H9 (cell line): ENCODE data around the gene PKN1. TPM values are rescaled to one million over a fixed set of nuclear protein-coding genes. Genes with fewer than 3 reads are reported as not detected.

Experiments
- DNase-seq: peaks from one replicate; pipeline ENCODE4 v3.0.0-alpha.2; 2017
- H2AFZ ChIP-seq: one replicate; pipeline ENCODE4 v1.6.1; 2013; ENCODE audit warnings: mild to moderate bottlenecking, low read length, control low read depth, moderate library complexity
- H2AK5ac ChIP-seq: 2 replicates; pipeline ENCODE4 v1.6.1; 2013; ENCODE audit warnings: low read length, control low read depth, mixed read lengths; ENCODE audit not compliant: insufficient read length
- H2BK120ac ChIP-seq: one replicate; pipeline ENCODE4 v1.6.1; 2013; ENCODE audit warnings: low read depth, mild to moderate bottlenecking, low read length, control low read depth, inconsistent platforms; ENCODE audit not compliant: poor library complexity, severe bottlenecking
- H2BK12ac ChIP-seq: 2 replicates; pipeline ENCODE4 v1.6.1; 2013; ENCODE audit warnings: low read length, control low read depth, mixed read lengths, low read depth; ENCODE audit not compliant: insufficient read length
- H2BK15ac ChIP-seq: 2 replicates; pipeline ENCODE4 v1.6.1; 2013; ENCODE audit warnings: low read depth, low read length, control low read depth
- H2BK20ac ChIP-seq: one replicate; pipeline ENCODE4 v1.6.1; 2013; ENCODE audit warnings: low read depth, mild to moderate bottlenecking, low read length, control low read depth, inconsistent platforms; ENCODE audit not compliant: poor library complexity, severe bottlenecking
- H2BK5ac ChIP-seq: 2 replicates; pipeline ENCODE4 v1.6.1; 2013; ENCODE audit warnings: low read length, control low read depth, mixed read lengths; ENCODE audit not compliant: insufficient read length
- H3K14ac ChIP-seq: 2 replicates; pipeline ENCODE4 v1.6.1; 2013; ENCODE audit warnings: low read length, control low read depth; ENCODE audit not compliant: insufficient read depth
- H3K18ac ChIP-seq: 2 replicates; pipeline ENCODE4 v1.6.1; 2013; ENCODE audit warnings: low read depth, mild to moderate bottlenecking, mixed read lengths, low read length, control low read depth; ENCODE audit not compliant: insufficient read length
- H3K23ac ChIP-seq: 2 replicates; pipeline ENCODE4 v1.6.1; 2013; ENCODE audit warnings: low read length, control low read depth, mixed read lengths, low read depth; ENCODE audit not compliant: insufficient read length
- H3K23me2 ChIP-seq: 2 replicates; pipeline ENCODE4 v1.6.1; 2013; ENCODE audit warnings: low read depth, mild to moderate bottlenecking, mixed read lengths, low read length, control low read depth; ENCODE audit not compliant: insufficient read length, poor library complexity, severe bottlenecking
- H3K27ac ChIP-seq: 2 replicates; pipeline ENCODE4 v1.5.1; 2013; ENCODE audit warnings: low read length, control low read depth, mixed read lengths, low read depth; ENCODE audit not compliant: insufficient read length
- H3K27me3 ChIP-seq: 2 replicates; pipeline ENCODE4 v1.6.1; 2013; ENCODE audit warnings: low read length, control low read depth, inconsistent platforms; ENCODE audit not compliant: insufficient read depth
- H3K4ac ChIP-seq: 2 replicates; pipeline ENCODE4 v1.6.1; 2013; ENCODE audit warnings: low read depth, mild to moderate bottlenecking, control low read depth, inconsistent platforms, low read length, moderate library complexity
- H3K4me1 ChIP-seq: 2 replicates; pipeline ENCODE4 v1.6.1; 2013; ENCODE audit warnings: low read length, control low read depth, inconsistent platforms; ENCODE audit not compliant: insufficient read depth
- H3K4me2 ChIP-seq: 2 replicates; pipeline ENCODE4 v1.6.1; 2013; ENCODE audit warnings: low read length, control low read depth, mixed read lengths; ENCODE audit not compliant: insufficient read length, insufficient read depth
- H3K56ac ChIP-seq: 2 replicates; pipeline ENCODE4 v1.6.1; 2013; ENCODE audit warnings: low read depth, mild to moderate bottlenecking, mixed read lengths, low read length, control low read depth; ENCODE audit not compliant: insufficient read length
- H3K79me1 ChIP-seq: 2 replicates; pipeline ENCODE4 v1.6.1; 2013; ENCODE audit warnings: low read depth, mild to moderate bottlenecking, moderate library complexity, low read length, control low read depth, inconsistent platforms; ENCODE audit not compliant: insufficient read depth, poor library complexity, severe bottlenecking
- H3K79me2 ChIP-seq: 2 replicates; pipeline ENCODE4 v1.6.1; 2013; ENCODE audit warnings: low read length, control low read depth, inconsistent platforms; ENCODE audit not compliant: insufficient read depth
- H3K9ac ChIP-seq: 2 replicates; pipeline ENCODE4 v1.6.1; 2013; ENCODE audit warnings: low read length, control low read depth, mixed read lengths; ENCODE audit not compliant: insufficient read length; ENCODE audit errors: extremely low read depth
- H3K9me3 ChIP-seq: one replicate; pipeline ENCODE4 v1.6.1; 2013; ENCODE audit warnings: low read depth, low read length, inconsistent platforms; ENCODE audit not compliant: control insufficient read depth
- H3T11ph ChIP-seq: one replicate; pipeline ENCODE4 v1.6.1; 2013; ENCODE audit warnings: mild to moderate bottlenecking, low read length, control low read depth, inconsistent platforms
- H4K20me1 ChIP-seq: one replicate; pipeline ENCODE4 v1.6.1; 2013; ENCODE audit not compliant: control insufficient read depth, insufficient read length, insufficient read depth
- H4K5ac ChIP-seq: 2 replicates; pipeline ENCODE4 v1.6.1; 2013; ENCODE audit warnings: low read depth, mild to moderate bottlenecking, mixed read lengths, low read length, control low read depth; ENCODE audit not compliant: insufficient read length
- H4K8ac ChIP-seq: replicated peaks from 2 replicates; pipeline ENCODE4 v1.6.1; 2013; ENCODE audit warnings: low read length, control low read depth, mixed read lengths, low read depth; ENCODE audit not compliant: insufficient read length
- H4K91ac ChIP-seq: 2 replicates; pipeline ENCODE4 v1.6.1; 2013; ENCODE audit warnings: low read depth, mild to moderate bottlenecking, moderate library complexity, mixed read lengths, low read length, control low read depth; ENCODE audit not compliant: insufficient read length
- H3K27ac Mint-ChIP-seq, 3 experiments: 2 replicates in 2 of 3; 3 replicates in 1 of 3; pipeline ENCODE4 v1.8.0; 2020 to 2021; ENCODE audit warnings: mixed read lengths in 3 of 3, mild to moderate bottlenecking in 1 of 3, moderate library complexity in 1 of 3
- H3K27me3 Mint-ChIP-seq: 2 replicates; pipeline ENCODE4 v1.8.0; 2021; ENCODE audit warnings: low read depth, mild to moderate bottlenecking, moderate library complexity, mixed read lengths
- H3K36me3 Mint-ChIP-seq, 3 experiments: 2 replicates in 2 of 3; 3 replicates in 1 of 3; pipeline ENCODE4 v1.8.0; 2020 to 2021; ENCODE audit warnings: low read depth in 3 of 3, mixed read lengths in 3 of 3; ENCODE audit not compliant: insufficient read depth in 1 of 3
- H3K4me1 Mint-ChIP-seq, 2 experiments: 2 replicates each; pipeline ENCODE4 v1.8.0; 2020; ENCODE audit warnings: mixed read lengths in 2 of 2
- H3K4me3 Mint-ChIP-seq, 2 experiments: 2 replicates in 1 of 2; 3 replicates in 1 of 2; pipeline ENCODE4 v1.8.0; 2020 to 2021; ENCODE audit warnings: mild to moderate bottlenecking in 2 of 2, mixed read lengths in 2 of 2, moderate library complexity in 1 of 2
- H3K9me3 Mint-ChIP-seq, 2 experiments: 2 replicates in 1 of 2; 3 replicates in 1 of 2; pipeline ENCODE4 v1.8.0; 2020; ENCODE audit warnings: mild to moderate bottlenecking in 2 of 2, mixed read lengths in 2 of 2, moderate library complexity in 1 of 2
- CTCF ChIP-seq: fragments of 200-600 bp; sonication (generic); conservative IDR thresholded peaks from 3 replicates; pipeline ENCODE4 v1.8.0; 2021; ENCODE audit warnings: antibody characterized with exemption, mild to moderate bottlenecking
- WGBS: extraction: QIAGEN DNeasy Blood & Tissue Kit; methylation state at CpG from one replicate; pipeline ENCODE4 v1.1.7; 2013; ENCODE audit warnings: missing lambda C conversion rate, low lambda C conversion rate, mixed read lengths; ENCODE audit not compliant: insufficient read length; ENCODE audit errors: extremely low coverage; 5-methylcytosine and 5-hydroxymethylcytosine counted together
- total RNA-seq: library from RNA; stranded (reverse); gene quantifications from 2 replicates; pipeline ENCODE4 v1.2.1, GENCODE V29; 2021

PKN1 gene
- total RNA-seq, 1 experiment from 2014 or later = 159 TPM

DNA sequence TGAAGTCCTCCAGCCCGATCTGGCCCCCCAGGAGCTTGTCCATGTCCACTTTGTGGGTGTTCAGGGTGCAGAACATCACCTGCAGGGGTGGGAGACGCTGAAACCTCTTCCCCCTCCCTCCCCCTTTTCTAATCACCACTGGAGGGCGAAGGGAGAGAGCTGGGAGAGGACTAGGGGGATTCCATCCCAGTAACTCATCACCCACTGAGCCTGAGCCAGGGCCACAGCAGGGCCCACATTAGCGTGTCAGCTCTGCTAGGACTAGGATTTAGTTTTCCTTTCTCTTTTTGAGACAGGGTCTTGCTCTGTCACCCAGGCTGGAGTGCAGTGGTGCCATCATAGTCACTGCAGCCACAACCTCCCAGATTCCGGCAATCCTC, 47.6 kb downstream of the PKN1 start:
- no peak overlapping the region for H4K91ac ChIP-seq
- Mint-ChIP-seq H3K4me1 (peaks cover 13 to 19% of the 10 kb centered on the region in 2 experiments), H3K27me3 (no peaks in the 10 kb centered on the region), H3K36me3 (peaks cover 10 to 38% (median 23%) of the 10 kb centered on the region in 3 experiments; a peak in 6 of 7 replicates), H3K4me3 (no peak overlapping the region), H3K27ac (no peak overlapping the region), H3K9me3 (no peaks in the 10 kb centered on the region; a peak in 1 of 5 replicates)
- no peak overlapping the region for H2BK15ac ChIP-seq
- no peak overlapping the region for H2BK12ac ChIP-seq
- no peak overlapping the region for H2AK5ac ChIP-seq
- no peak overlapping the region for H2BK120ac ChIP-seq
- no peaks in the 10 kb centered on the region for H3K79me2 ChIP-seq
- H4K5ac ChIP-seq = no peak overlapping the region
- no peak overlapping the region for H3K4ac ChIP-seq
- no peak overlapping the region for H4K8ac ChIP-seq
- H2AFZ ChIP-seq = no peak overlapping the region
- H3K9me3 ChIP-seq = no peaks in the 10 kb centered on the region
- H3K4me2 ChIP-seq = no peak overlapping the region
- H2BK5ac ChIP-seq = no peak overlapping the region
- no peak for DNase-seq
- H3T11ph ChIP-seq = no peak overlapping the region
- WGBS = no CpG with 5 or more reads among the region's 5 CpGs
- no peak for TF ChIP-seq CTCF
- H3K18ac ChIP-seq = no peak overlapping the region
- H3K23ac ChIP-seq = no peak overlapping the region
- H3K14ac ChIP-seq = no peak overlapping the region
- no peaks in the 10 kb centered on the region for H3K23me2 ChIP-seq
- no peaks in the 10 kb centered on the region for H3K79me1 ChIP-seq
- H3K4me1 ChIP-seq = no peaks in the 10 kb centered on the region; the same call in 1 of the 2 replicates
- no peaks in the 10 kb centered on the region for H3K27me3 ChIP-seq
- H2BK20ac ChIP-seq = no peak overlapping the region
- no peaks in the 10 kb centered on the region for H4K20me1 ChIP-seq
- no peak overlapping the region for H3K56ac ChIP-seq
- H3K27ac ChIP-seq = no peak overlapping the region
- no peak overlapping the region for H3K9ac ChIP-seq
